ENCODE results near the gene ARHGAP42.
A peak's percentile ranks its signal among the peaks of the same experiment; 100 is the strongest.

ARHGAP42 gene

GRCh38 chr11:100849901-100850235, 162.8 kb downstream of the ARHGAP42 start:
- peaks cover 0 to 19% (median 3%) of the 10 kb centered on the region in 4 donors for H3K4me1 ChIP-seq
- peak overlapping the region; percentile 36 to 45 for H3K27ac ChIP-seq
- DNase-seq: no peak
- no peak overlapping the region for H3K4me3 ChIP-seq
- intact Hi-C loops (cut with DNase I; ENCODE audit: low total_unique reads): loop anchor here (10.0 kb wide), 2 partner anchors 75 to 1275 kb away; no protein-coding TSS in a partner anchor
- no peaks in the 10 kb centered on the region for H3K9me3 ChIP-seq
- no peak for TF ChIP-seq CTCF (IDR thresholded peaks at IDR 0.05)
- H3K36me3 ChIP-seq: no peaks in the 10 kb centered on the region
- H3K27me3 ChIP-seq: no peaks in the 10 kb centered on the region

GRCh38 chr11:100851147-100851546, 164.1 kb downstream of the ARHGAP42 start:
- H3K4me3 ChIP-seq: no peak overlapping the region
- H3K9me3 ChIP-seq: no peaks in the 10 kb centered on the region
- TF ChIP-seq CTCF (IDR thresholded peaks at IDR 0.05): no peak
- peaks cover 0 to 22% (median 3%) of the 10 kb centered on the region in 4 donors for H3K4me1 ChIP-seq
- H3K27ac ChIP-seq: no peak overlapping the region
- DNase-seq: no peak
- intact Hi-C loops (cut with DNase I; ENCODE audit: low total_unique reads): loop anchor here (10.0 kb wide), 2 partner anchors 74 to 1276 kb away; no protein-coding TSS in a partner anchor
- no peaks in the 10 kb centered on the region for H3K27me3 ChIP-seq
- H3K36me3 ChIP-seq: no peaks in the 10 kb centered on the region

GRCh38 chr11:100851584-100852152, 164.6 kb downstream of the ARHGAP42 start:
- DNase-seq: no peak
- no peak overlapping the region for H3K27ac ChIP-seq
- TF ChIP-seq CTCF (IDR thresholded peaks at IDR 0.05): no peak
- intact Hi-C loops (cut with DNase I; ENCODE audit: low total_unique reads): loop anchor here (10.0 kb wide), 2 partner anchors 73 to 1277 kb away; no protein-coding TSS in a partner anchor
- H3K36me3 ChIP-seq: no peaks in the 10 kb centered on the region
- no peaks in the 10 kb centered on the region for H3K27me3 ChIP-seq
- H3K4me1 ChIP-seq: peaks cover 0 to 25% (median 3%) of the 10 kb centered on the region in 4 donors
- H3K9me3 ChIP-seq: no peaks in the 10 kb centered on the region
- no peak overlapping the region for H3K4me3 ChIP-seq

GRCh38 chr11:100855466-100856067, 168.5 kb downstream of the ARHGAP42 start:
- intact Hi-C loops (cut with DNase I; ENCODE audit: low total_unique reads): loop anchor here (1.0 to 10.0 kb wide), 4 partner anchors 69 to 1281 kb away; no protein-coding TSS in a partner anchor
- H3K4me1 ChIP-seq: peaks cover 0 to 20% (median 0%) of the 10 kb centered on the region in 4 donors
- no peaks in the 10 kb centered on the region for H3K27me3 ChIP-seq
- DNase-seq: no peak
- no peak overlapping the region for H3K27ac ChIP-seq
- H3K9me3 ChIP-seq: no peaks in the 10 kb centered on the region
- no peak overlapping the region for H3K4me3 ChIP-seq
- peak; percentile 65 to 81 for TF ChIP-seq CTCF (IDR thresholded peaks at IDR 0.05)
- H3K36me3 ChIP-seq: no peaks in the 10 kb centered on the region

- H3K4me3 ChIP-seq: no peak overlapping the region
- DNase-seq: no peak
- no peaks in the 10 kb centered on the region for H3K9me3 ChIP-seq
- intact Hi-C loops (cut with DNase I; ENCODE audit: low total_unique reads): loop anchor here (5.0 to 10.0 kb wide), 3 partner anchors 67 to 1283 kb away; no protein-coding TSS in a partner anchor
- H3K4me1 ChIP-seq: peaks cover 0 to 20% (median 0%) of the 10 kb centered on the region in 4 donors
- H3K36me3 ChIP-seq: no peaks in the 10 kb centered on the region
- H3K27ac ChIP-seq: no peak overlapping the region
- no peaks in the 10 kb centered on the region for H3K27me3 ChIP-seq
- no peak for TF ChIP-seq CTCF (IDR thresholded peaks at IDR 0.05)
Measured at GRCh38 chr11:100857236-100858005, 170.3 kb downstream of the ARHGAP42 start.
